GM12864 (cell line): ENCODE data around the gene NGFR.

ENCODE experiments used
- DNase-seq: peaks from one replicate; pipeline ENCODE4 v3.0.0-alpha.2; 2011; ENCODE audit warnings: low read depth
- H3K4me3 ChIP-seq: 2 replicates; pipeline ENCODE4 v1.5.1; 2011; ENCODE audit warnings: mild to moderate bottlenecking, low read depth, low read length, control low read depth
- TF ChIP-seq, protein P1 (sequence below): IDR thresholded peaks from 2 replicates; pipeline ENCODE4 v1.5.1; 2011; ENCODE audit warnings: low read depth, mild to moderate bottlenecking, moderate library complexity, low read length, control low read depth, inconsistent platforms; ENCODE audit errors: missing control alignments

Gene NGFR

DNA sequence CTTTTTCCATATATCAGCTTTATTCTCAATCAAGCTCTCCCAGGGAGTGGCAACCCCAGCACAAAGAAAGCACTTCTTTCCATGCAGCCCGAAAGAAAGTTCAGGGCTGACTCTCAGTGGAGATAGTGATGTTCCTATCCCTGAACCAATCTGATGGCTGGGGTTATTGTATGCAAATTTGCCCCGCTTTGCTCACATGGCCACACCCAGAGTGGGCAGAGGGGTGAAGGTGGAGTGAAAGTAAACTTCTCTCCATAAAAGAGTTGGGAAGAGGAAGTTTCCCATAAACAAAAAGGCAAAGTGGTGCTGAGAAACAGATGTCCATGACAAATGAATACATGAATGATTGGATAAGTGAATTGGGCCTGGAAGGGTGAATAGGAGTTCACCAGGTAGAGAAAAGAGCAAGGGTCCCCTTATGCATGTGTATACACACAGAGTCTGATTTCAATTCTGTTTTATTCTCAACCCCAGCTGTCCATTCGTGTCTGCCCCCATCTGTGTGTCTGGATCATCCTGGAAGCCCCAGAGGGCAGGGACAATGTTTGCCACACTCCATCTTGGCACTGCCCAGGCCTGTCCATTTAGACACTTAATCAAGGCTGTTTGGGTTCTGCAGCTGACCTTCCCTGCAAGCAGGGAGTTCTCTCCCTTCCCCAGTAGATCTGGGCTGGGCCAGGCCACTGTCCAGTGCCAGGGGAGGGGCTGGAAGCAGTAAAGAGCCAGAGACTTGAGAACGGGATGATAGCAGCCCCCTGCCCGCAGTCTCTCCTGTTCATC, 14.1 kb upstream of the NGFR start:
- no peak overlapping the region for H3K4me3 ChIP-seq
- no peak for DNase-seq
- TF ChIP-seq, protein P1, sequence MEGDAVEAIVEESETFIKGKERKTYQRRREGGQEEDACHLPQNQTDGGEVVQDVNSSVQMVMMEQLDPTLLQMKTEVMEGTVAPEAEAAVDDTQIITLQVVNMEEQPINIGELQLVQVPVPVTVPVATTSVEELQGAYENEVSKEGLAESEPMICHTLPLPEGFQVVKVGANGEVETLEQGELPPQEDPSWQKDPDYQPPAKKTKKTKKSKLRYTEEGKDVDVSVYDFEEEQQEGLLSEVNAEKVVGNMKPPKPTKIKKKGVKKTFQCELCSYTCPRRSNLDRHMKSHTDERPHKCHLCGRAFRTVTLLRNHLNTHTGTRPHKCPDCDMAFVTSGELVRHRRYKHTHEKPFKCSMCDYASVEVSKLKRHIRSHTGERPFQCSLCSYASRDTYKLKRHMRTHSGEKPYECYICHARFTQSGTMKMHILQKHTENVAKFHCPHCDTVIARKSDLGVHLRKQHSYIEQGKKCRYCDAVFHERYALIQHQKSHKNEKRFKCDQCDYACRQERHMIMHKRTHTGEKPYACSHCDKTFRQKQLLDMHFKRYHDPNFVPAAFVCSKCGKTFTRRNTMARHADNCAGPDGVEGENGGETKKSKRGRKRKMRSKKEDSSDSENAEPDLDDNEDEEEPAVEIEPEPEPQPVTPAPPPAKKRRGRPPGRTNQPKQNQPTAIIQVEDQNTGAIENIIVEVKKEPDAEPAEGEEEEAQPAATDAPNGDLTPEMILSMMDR, result no peak

DNA sequence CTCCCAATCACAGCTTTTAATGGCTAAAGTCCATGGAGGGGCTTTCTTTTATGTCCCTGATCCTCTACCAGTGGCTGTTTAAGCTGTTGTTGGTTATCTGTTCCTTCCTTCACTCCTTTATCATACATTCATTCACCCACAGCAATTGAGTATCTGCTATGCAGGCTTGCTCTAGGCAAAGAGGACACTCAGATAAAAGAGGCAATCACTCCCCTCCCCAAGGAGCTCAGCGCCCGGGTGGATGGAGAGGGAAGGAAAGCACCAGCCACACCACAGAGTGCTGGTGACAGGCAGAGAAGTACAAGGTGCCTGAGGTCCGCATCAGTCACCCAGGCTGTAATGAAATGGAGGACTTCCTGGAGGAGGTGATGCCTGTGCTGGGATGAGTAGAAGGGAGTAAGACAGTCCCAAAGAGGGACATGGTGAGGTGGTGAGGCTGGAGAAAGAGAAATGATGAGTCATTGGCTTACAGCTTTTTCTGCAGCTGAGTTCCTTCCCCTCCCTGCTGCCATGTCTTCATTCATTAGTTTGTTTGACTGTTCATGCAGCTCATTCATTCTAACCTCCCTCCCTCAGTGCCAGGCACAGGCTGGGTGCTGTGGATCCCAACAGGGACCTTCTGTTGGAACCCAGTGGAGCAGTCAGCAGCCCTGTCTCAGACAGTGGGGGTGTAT, 12.8 kb upstream of the NGFR start:
- no peak for DNase-seq
- TF ChIP-seq, protein P1, result no peak
- H3K4me3 ChIP-seq, result no peak overlapping the region

DNA sequence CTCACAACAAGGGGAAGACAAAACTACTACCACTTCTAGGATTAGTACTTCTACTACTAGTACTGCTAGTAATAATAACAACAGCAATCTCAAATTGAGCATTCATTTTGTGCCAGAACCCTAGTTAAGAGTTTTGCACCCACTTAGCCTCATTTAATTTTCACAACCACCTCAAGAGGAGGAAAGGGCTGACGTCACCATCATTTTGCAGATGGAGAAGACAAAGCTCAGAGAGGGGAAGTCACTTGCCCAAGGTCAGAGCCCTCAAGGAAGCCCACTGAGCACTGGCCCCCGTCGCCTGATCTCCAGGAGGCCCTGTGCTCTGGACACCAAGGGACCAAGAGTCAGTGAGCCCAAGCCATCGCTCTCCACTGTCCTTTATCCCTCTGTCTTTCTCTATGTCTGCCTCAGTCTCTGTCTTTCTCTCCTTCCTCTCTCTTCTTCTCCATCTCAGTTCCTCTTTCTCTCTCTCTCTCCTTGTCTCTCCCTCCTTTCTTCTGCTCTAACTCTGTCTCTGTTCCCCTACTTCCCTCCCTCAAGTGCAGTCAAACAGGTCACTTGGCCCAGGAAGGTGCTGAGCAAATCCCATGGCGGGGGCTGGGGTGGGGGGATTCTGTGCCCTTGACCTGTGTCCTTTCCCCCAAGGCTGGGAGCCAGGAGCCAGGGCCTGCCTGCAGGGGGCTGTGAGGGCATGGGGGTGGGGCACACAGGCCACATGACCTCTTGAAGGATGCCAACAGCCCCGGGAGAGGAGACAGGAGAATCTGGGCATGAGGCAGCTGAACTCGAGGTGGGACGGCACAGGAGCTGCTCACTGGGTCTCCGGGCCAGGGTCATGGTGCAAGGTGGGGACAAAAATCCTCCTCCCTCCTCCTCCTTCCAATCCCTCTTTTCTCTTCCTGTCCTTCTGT, 11.2 kb upstream of the NGFR start:
- DNase-seq, result no peak
- no peak overlapping the region for H3K4me3 ChIP-seq
- TF ChIP-seq, protein P1, result no peak

DNA sequence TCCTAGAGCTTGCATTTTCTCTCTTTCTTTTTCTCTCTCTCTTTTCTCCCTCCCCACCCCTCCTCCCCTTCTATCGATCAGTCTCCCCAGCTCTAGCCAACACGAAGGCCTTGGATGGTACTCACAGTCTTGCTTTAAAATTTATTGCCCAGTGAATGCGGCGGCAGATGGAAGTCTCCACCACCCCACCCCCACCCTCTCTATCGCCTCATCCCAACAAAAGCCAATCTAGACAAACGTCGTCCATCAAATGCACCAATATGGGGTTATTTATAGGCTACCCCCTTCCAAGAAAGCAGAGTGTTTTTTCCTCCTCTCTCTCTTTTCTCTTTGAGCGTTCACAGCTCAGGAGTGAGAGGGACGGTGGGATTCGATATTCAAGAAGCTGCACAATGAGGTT, 10.5 kb upstream of the NGFR start:
- no peak overlapping the region for H3K4me3 ChIP-seq
- no peak for DNase-seq
- TF ChIP-seq, protein P1, result no peak

DNA sequence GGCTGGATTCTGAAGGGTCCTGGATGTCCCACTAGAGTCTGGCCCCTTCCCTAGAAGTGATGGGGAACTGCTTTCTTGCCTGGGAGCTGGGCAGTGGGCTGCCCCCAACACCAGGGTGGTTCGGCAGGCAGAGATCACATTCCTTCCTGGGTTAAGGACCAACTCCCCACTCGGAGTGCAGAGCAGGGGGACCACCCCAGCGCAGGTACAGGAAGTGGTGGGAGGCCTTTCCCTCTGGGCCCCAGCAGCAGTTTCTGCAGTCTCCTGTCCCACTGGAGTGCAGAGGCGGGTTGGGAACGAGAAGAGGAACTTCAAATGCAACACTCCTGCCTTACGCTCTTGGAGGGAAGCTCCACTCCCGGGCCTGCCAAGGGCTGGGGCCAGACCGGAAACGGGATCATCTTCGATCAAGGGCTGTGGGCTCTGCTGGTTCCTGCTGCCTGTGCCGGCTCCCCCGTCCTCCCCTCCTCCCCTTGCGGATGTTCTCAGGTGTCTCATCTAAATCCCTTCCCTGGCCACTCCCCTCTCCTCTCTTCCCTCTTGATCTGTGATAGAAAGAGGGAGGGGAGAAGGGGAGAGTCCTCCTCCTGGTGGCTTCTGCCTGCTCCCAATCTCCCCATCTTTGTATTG, 9.0 kb upstream of the NGFR start:
- TF ChIP-seq, protein P1, result no peak
- H3K4me3 ChIP-seq, result no peak overlapping the region
- DNase-seq, result no peak

DNA sequence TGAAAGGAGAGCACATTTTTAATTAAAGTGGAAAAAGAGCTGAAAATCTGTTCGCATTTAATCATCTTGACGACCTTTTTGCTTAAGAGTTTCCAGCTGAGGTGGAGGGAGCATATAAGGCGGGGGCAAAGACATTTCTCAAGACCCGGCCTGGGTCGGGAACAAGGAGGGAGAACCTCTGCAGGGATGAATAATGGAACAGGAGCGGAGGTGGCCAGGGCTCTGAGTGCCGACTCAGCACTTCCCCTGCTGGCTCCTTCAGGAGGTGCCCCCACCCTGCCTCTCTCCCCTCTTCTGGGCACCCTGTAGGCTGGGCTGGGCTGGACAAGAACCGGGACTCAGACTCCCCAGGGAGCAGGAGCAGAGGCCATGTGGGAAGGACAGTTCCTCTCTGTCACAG, 7.9 kb upstream of the NGFR start:
- TF ChIP-seq, protein P1, result no peak
- no peak for DNase-seq

More for the DNA sequence above, 7.9 kb upstream of the NGFR start:
- H3K4me3 ChIP-seq, result no peak overlapping the region
